A549 (cell line): Measurements from ENCODE around the gene RASSF8. TPM values are rescaled to one million over a fixed set of nuclear protein-coding genes. Genes with fewer than 3 reads are reported as not detected.

Experiments used
- ATAC-seq, 2 experiments: fragments of 200-7000 bp in 1 of 2; fragments of >200 bp in 1 of 2; cut with Nextera tagmentation in 1 of 2; cut with Tn5 transposase in 1 of 2; 3 replicates each; pipeline versions ENCODE4 v1.8.0 to v1.9.1; 2018 to 2020; ENCODE audit warnings: mild to moderate bottlenecking in 1 of 2, moderate library complexity in 1 of 2
- CTCF ChIA-PET: fragments of 300-600 bp; sonication (Branson Sonifier 250); formaldehyde crosslinking; extraction: SDS; loops from one replicate; lab custom pipeline; 2021; ENCODE audit warnings: antibody characterized with exemption, inconsistent platforms; lab: Yijun Ruan, JAX
- POLR2A ChIA-PET: fragments of 350-600 bp; formaldehyde crosslinking; extraction: SDS; loops from one replicate; lab custom pipeline; 2021; ENCODE audit warnings: antibody characterized with exemption, inconsistent platforms; lab: Yijun Ruan, JAX
- DNase-seq, 2 experiments: peaks; one replicate each; pipeline versions ENCODE4 v3.0.0 to v3.0.0-alpha.2; 2011 to 2016; ENCODE audit warnings: low read depth in 1 of 2, low spot score in 1 of 2
- FAIRE-seq: peaks from 2 replicates; lab custom pipeline; 2011; peaks lifted over from hg19 to GRCh38; lab: Jason Lieb, UNC
- H3K27ac ChIP-seq, 2 experiments: fragments of >200 bp; sonication (Bioruptor Twin); formaldehyde crosslinking; 3 replicates each; pipeline ENCODE4 v1.5.1; 2016 to 2017
- H3K4me1 ChIP-seq: fragments of >200 bp; sonication (Bioruptor Twin); formaldehyde crosslinking; 3 replicates; pipeline ENCODE4 v1.6.1; 2016
- H3K4me2 ChIP-seq: fragments of >200 bp; sonication (Bioruptor Twin); formaldehyde crosslinking; 3 replicates; pipeline ENCODE4 v1.6.1; 2016
- H3K4me3 ChIP-seq: fragments of >200 bp; sonication (Bioruptor Twin); formaldehyde crosslinking; 3 replicates; pipeline ENCODE4 v1.5.1; 2016
- H3K9me3 ChIP-seq: fragments of >200 bp; sonication (Bioruptor Twin); formaldehyde crosslinking; 3 replicates; pipeline ENCODE4 v1.6.1; 2016
- CBX8 ChIP-seq: fragments of 200-600 bp; sonication (generic); IDR thresholded peaks from 2 replicates; pipeline ENCODE4 v1.6.1; 2016
- CEBPB ChIP-seq, 2 experiments: fragments of >200 bp in 1 of 2; sonication (Bioruptor Twin) in 1 of 2; formaldehyde crosslinking in 1 of 2; IDR thresholded peaks; 2 replicates each; pipeline ENCODE4 v1.6.1; 2012 to 2016
- CHD2 ChIP-seq: fragments of 150-350 bp; IDR thresholded peaks from 2 replicates; pipeline ENCODE4 v1.6.1; 2014; ENCODE audit warnings: low read length; ENCODE audit not compliant: partially characterized antibody
- EHF ChIP-seq: fragments of 250-450 bp; sonication (Bioruptor Pico); IDR thresholded peaks from 2 replicates; pipeline ENCODE4 v1.5.0; 2020; ENCODE audit warnings: mild to moderate bottlenecking
- EHMT2 ChIP-seq: fragments of 200-600 bp; sonication (generic); IDR thresholded peaks from 2 replicates; pipeline ENCODE4 v1.6.1; 2016; ENCODE audit warnings: antibody characterized with exemption, low read depth, mild to moderate bottlenecking, moderate library complexity
- EP300 ChIP-seq, 2 experiments: fragments of >200 bp; sonication (Bioruptor Twin); formaldehyde crosslinking; IDR thresholded peaks; 2 replicates in 1 of 2; 3 replicates in 1 of 2; pipeline ENCODE4 v1.6.1; 2016 to 2017
- ESRRA ChIP-seq: fragments of 150-350 bp; IDR thresholded peaks from 2 replicates; pipeline ENCODE4 v1.6.1; 2014; ENCODE audit warnings: mild to moderate bottlenecking, low read length, borderline replicate concordance
- FOSL2 ChIP-seq, 2 experiments: fragments of 450-650 bp in 1 of 2; fragments of >200 bp in 1 of 2; sonication (Bioruptor Twin) in 1 of 2; formaldehyde crosslinking; IDR thresholded peaks; 2 replicates each; pipeline versions ENCODE4 v1.5.0 to v1.6.1; 2016 to 2020; ENCODE audit warnings: mild to moderate bottlenecking in 1 of 2, moderate library complexity in 1 of 2
- HOXB13 ChIP-seq: fragments of 250-450 bp; sonication (Bioruptor Pico); IDR thresholded peaks from 2 replicates; pipeline ENCODE4 v1.5.0; 2020; ENCODE audit warnings: low read depth, mild to moderate bottlenecking, moderate library complexity
- JUN ChIP-seq, 2 experiments: fragments of >200 bp; sonication (Bioruptor Twin); formaldehyde crosslinking; IDR thresholded peaks; 2 replicates in 1 of 2; 3 replicates in 1 of 2; pipeline ENCODE4 v1.6.1; 2016 to 2017
- MAZ ChIP-seq: fragments of 150-350 bp; IDR thresholded peaks from 2 replicates; pipeline ENCODE4 v1.6.1; 2014; ENCODE audit warnings: antibody characterized with exemption, low read depth, low read length, borderline replicate concordance
- MYC ChIP-seq: IDR thresholded peaks from 2 replicates; pipeline ENCODE4 v1.6.1; 2012; ENCODE audit warnings: mild to moderate bottlenecking, inconsistent platforms, low read length, improper control_type of control experiment, borderline replicate concordance
- NFE2L2 ChIP-seq: fragments of 150-350 bp; conservative IDR thresholded peaks from 2 replicates; pipeline ENCODE4 v1.6.1; 2014; ENCODE audit warnings: low read length
- NPAS2 ChIP-seq: fragments of 250-450 bp; sonication (Bioruptor Pico); IDR thresholded peaks from 2 replicates; pipeline ENCODE4 v1.8.0; 2022; ENCODE audit warnings: mild to moderate bottlenecking, moderate library complexity, borderline replicate concordance
- NR3C1 ChIP-seq: fragments of >200 bp; sonication (Bioruptor Twin); formaldehyde crosslinking; IDR thresholded peaks from 3 replicates; pipeline ENCODE4 v1.6.1; 2017
- POLR2A ChIP-seq: IDR thresholded peaks from 2 replicates; pipeline ENCODE4 v1.6.1; 2012; ENCODE audit warnings: mild to moderate bottlenecking, low read length
- POLR2AphosphoS2 ChIP-seq: conservative IDR thresholded peaks from 2 replicates; pipeline ENCODE4 v1.6.1; 2012; ENCODE audit warnings: low read length, improper control_type of control experiment, inconsistent platforms
- RCOR1 ChIP-seq: fragments of 150-350 bp; IDR thresholded peaks from 2 replicates; pipeline ENCODE4 v1.6.1; 2014; ENCODE audit warnings: antibody characterized with exemption, low read length, low read depth
- RFX5 ChIP-seq: fragments of 450-650 bp; IDR thresholded peaks from 2 replicates; pipeline ENCODE4 v1.7.1; 2014; ENCODE audit warnings: antibody characterized with exemption, mild to moderate bottlenecking, moderate library complexity
- RNF2 ChIP-seq: fragments of 200-600 bp; sonication (generic); IDR thresholded peaks from 2 replicates; pipeline ENCODE4 v1.6.1; 2016; ENCODE audit warnings: low read depth, mild to moderate bottlenecking, antibody characterized with exemption, moderate library complexity, borderline replicate concordance
- SREBF2 ChIP-seq: fragments of 450-650 bp; IDR thresholded peaks from 2 replicates; pipeline ENCODE4 v1.6.1; 2014; ENCODE audit warnings: mild to moderate bottlenecking, moderate library complexity
- TFCP2L1 ChIP-seq: fragments of 250-450 bp; sonication (Bioruptor Pico); IDR thresholded peaks from 2 replicates; pipeline ENCODE4 v1.5.0; 2021; ENCODE audit warnings: mild to moderate bottlenecking
- ZNF302 ChIP-seq: fragments of 250-450 bp; sonication (Bioruptor Pico); IDR thresholded peaks from 2 replicates; pipeline ENCODE4 v1.9.0; 2021; ENCODE audit warnings: inconsistent platforms, mild to moderate bottlenecking, moderate library complexity
- ZSCAN20 ChIP-seq: fragments of 250-450 bp; sonication (Bioruptor Pico); IDR thresholded peaks from 2 replicates; pipeline ENCODE4 v1.8.0; 2022; ENCODE audit warnings: mild to moderate bottlenecking, moderate library complexity
- WGBS: methylation state at CpG from one replicate; pipeline ENCODE4 v1.1.6; 2017; ENCODE audit errors: missing lambda C conversion rate; 5-methylcytosine and 5-hydroxymethylcytosine counted together
- polyA plus RNA-seq, 4 experiments: library from polyadenylated mRNA; depleted of rRNA in 3 of 4; stranded (reverse); fragments of >200 nt; fragmentation: RNase III in 1 of 4; extraction: RNeasy Plus Mini Kit Qiagen cat#74134 plus additional on column Dnase treatment in 1 of 4; gene quantifications; 2 replicates in 3 of 4; 3 replicates in 1 of 4; pipeline ENCODE4 v1.2.3, GENCODE V29; 2011 to 2017
- TF ChIP-seq, protein P1 (sequence below): fragments of >200 bp; sonication (Bioruptor Twin); formaldehyde crosslinking; IDR thresholded peaks from 3 replicates; pipeline ENCODE4 v1.5.1; 2016
- TF ChIP-seq, protein P2 (sequence below): fragments of >200 bp; sonication (Bioruptor Twin); formaldehyde crosslinking; IDR thresholded peaks from 2 replicates; pipeline ENCODE4 v1.6.1; 2016
- TF ChIP-seq, protein P3 (sequence below): IDR thresholded peaks from 2 replicates; pipeline ENCODE4 v1.6.1; 2012; ENCODE audit warnings: low read depth, borderline replicate concordance
- TF ChIP-seq, protein P4 (sequence below): fragments of 250-450 bp; sonication (Bioruptor Pico); IDR thresholded peaks from 2 replicates; pipeline ENCODE4 v1.5.0; 2020; ENCODE audit warnings: low read depth, mild to moderate bottlenecking, moderate library complexity
- TF ChIP-seq, protein P5 (sequence below): fragments of 250-450 bp; sonication (Bioruptor Pico); IDR thresholded peaks from 2 replicates; pipeline ENCODE4 v1.5.0; 2021; ENCODE audit warnings: mild to moderate bottlenecking, moderate library complexity, borderline replicate concordance

The RASSF8 gene
- polyA plus RNA-seq, 2 of the 4 experiments (the other 2 are of a cell fraction) = 5.7 to 8.7 TPM

DNA sequence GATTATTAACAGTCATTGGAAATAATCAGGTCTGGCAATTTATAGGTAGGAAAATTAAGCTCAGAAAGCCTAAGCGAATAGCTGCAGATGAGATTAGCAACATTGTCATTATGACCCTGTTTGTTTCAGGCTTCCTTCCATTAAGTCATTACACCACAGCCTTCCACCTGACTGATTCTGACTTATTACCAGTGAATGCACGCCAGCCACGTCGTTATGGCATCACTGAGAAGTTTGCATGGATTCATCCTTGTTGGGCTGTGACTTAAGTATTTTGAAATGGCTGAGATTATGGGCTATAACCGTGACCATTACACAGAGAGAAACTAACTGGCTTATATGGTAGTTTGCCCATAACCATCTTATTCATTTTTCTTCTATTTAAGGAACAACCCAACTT is 18.6 kb downstream of the RASSF8 start:
- DNase-seq (no peak), FAIRE-seq (no peak), ATAC-seq (no peak)
- H3K27ac ChIP-seq = no peak overlapping the region
- H3K9me3 ChIP-seq = no peaks in the 10 kb centered on the region
- POLR2A ChIA-PET = no interaction called here
- TF ChIP-seq EP300 (IDR thresholded peaks at IDR 0.05) (no peak), SREBF2 (no peak), POLR2A (no peak), CHD2 (no peak), ESRRA (no peak), NFE2L2 (no peak), MYC (no peak), POLR2AphosphoS2 (no peak), MAZ (no peak)
- TF ChIP-seq, protein P1, sequence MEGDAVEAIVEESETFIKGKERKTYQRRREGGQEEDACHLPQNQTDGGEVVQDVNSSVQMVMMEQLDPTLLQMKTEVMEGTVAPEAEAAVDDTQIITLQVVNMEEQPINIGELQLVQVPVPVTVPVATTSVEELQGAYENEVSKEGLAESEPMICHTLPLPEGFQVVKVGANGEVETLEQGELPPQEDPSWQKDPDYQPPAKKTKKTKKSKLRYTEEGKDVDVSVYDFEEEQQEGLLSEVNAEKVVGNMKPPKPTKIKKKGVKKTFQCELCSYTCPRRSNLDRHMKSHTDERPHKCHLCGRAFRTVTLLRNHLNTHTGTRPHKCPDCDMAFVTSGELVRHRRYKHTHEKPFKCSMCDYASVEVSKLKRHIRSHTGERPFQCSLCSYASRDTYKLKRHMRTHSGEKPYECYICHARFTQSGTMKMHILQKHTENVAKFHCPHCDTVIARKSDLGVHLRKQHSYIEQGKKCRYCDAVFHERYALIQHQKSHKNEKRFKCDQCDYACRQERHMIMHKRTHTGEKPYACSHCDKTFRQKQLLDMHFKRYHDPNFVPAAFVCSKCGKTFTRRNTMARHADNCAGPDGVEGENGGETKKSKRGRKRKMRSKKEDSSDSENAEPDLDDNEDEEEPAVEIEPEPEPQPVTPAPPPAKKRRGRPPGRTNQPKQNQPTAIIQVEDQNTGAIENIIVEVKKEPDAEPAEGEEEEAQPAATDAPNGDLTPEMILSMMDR = no peak
- no peak overlapping the region for H3K4me3 ChIP-seq
- H3K4me1 ChIP-seq = no peaks in the 10 kb centered on the region
- WGBS = 82% methylated on average over 5 of the region's 5 CpGs
- CTCF ChIA-PET = no interaction called here
- no peak overlapping the region for H3K4me2 ChIP-seq

DNA sequence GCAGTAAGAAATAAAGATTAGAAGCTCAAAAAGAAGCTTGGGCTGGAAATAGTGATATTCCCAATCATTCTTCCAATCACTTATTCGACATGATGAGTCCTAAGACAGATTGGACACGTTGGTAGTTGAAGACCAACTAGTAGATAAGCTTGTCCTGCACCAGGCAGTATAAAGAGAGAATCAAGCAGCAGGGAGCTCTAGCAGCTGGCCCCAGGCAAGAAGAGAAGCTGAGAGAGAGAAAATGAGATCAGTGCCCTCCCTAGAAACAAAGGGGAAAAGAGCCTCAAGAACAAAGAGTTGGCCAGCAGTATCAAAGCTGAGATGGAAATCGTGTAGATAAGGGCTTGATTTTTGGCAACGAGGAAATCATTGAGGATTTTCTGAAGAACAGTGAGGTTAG is 20.6 kb downstream of the RASSF8 start:
- H3K4me1 ChIP-seq = no peaks in the 10 kb centered on the region
- no peaks in the 10 kb centered on the region for H3K9me3 ChIP-seq
- DNase-seq (no peak), FAIRE-seq (no peak), ATAC-seq (no peak)
- ChIA-PET POLR2A (no interaction called here), CTCF (interaction anchor here (1.0 kb wide), 1 partner anchor 13 kb away, joined by 3 read pairs; no protein-coding TSS in a partner anchor)
- H3K4me3 ChIP-seq = no peak overlapping the region
- no peak overlapping the region for H3K27ac ChIP-seq
- TF ChIP-seq ZNF302 (no peak), NR3C1 (no peak), RFX5 (no peak), EHMT2 (no peak), MAZ (no peak), ZSCAN20 (CRISPR knock-in tag) (no peak), NPAS2 (CRISPR knock-in tag) (no peak), RCOR1 (no peak), RNF2 (no peak), NFE2L2 (no peak), CBX8 (no peak), CEBPB (IDR thresholded peaks at IDR 0.05) (no peak)
- TF ChIP-seq, protein P2, sequence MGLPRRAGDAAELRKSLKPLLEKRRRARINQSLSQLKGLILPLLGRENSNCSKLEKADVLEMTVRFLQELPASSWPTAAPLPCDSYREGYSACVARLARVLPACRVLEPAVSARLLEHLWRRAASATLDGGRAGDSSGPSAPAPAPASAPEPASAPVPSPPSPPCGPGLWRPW = no peak
- TF ChIP-seq, protein P3, sequence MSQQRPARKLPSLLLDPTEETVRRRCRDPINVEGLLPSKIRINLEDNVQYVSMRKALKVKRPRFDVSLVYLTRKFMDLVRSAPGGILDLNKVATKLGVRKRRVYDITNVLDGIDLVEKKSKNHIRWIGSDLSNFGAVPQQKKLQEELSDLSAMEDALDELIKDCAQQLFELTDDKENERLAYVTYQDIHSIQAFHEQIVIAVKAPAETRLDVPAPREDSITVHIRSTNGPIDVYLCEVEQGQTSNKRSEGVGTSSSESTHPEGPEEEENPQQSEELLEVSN = no peak
- TF ChIP-seq, protein P4, sequence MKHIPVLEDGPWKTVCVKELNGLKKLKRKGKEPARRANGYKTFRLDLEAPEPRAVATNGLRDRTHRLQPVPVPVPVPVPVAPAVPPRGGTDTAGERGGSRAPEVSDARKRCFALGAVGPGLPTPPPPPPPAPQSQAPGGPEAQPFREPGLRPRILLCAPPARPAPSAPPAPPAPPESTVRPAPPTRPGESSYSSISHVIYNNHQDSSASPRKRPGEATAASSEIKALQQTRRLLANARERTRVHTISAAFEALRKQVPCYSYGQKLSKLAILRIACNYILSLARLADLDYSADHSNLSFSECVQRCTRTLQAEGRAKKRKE (CRISPR knock-in tag) = no peak
- no peak overlapping the region for H3K4me2 ChIP-seq
- 57% methylated on average over 4 of the region's 4 CpGs for WGBS

DNA sequence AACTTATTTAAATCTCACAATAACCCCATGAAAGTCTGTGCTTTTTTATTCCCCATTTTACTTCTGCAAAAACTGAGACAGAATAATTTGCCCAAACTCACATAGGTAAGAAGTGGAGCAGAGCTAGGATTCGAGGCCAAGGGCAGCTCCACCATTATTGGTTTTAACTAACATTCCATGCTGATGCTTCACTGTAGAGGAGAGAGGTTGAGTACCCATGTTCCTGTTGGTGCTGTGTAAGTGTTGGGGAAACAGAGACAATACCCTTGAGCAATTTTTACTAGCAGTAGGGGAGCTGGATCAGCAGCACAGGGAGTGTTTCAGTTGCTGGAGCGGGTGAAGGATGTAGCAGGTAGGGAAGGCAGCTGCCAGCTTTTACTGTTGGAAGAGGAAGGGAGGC is 21.1 kb downstream of the RASSF8 start:
- Histone ChIP-seq H3K9me3 (no peaks in the 10 kb centered on the region), H3K27ac (no peak overlapping the region), H3K4me3 (no peak overlapping the region), H3K4me1 (no peaks in the 10 kb centered on the region), H3K4me2 (no peak overlapping the region)
- WGBS = 73% methylated on average over 2 of the region's 2 CpGs
- POLR2A ChIA-PET = no interaction called here
- FAIRE-seq (no peak), DNase-seq (no peak), ATAC-seq (no peak)
- TF ChIP-seq MAZ (no peak), CEBPB (IDR thresholded peaks at IDR 0.05) (no peak), TFCP2L1 (CRISPR knock-in tag) (no peak), CHD2 (no peak), EHF (CRISPR knock-in tag) (no peak), JUN (IDR thresholded peaks at IDR 0.05) (no peak), FOSL2 (IDR thresholded peaks at IDR 0.05) (no peak), FOSL2 (CRISPR knock-in tag; IDR thresholded peaks at IDR 0.05) (no peak), CBX8 (no peak), HOXB13 (CRISPR knock-in tag) (no peak)
- TF ChIP-seq, protein P5, sequence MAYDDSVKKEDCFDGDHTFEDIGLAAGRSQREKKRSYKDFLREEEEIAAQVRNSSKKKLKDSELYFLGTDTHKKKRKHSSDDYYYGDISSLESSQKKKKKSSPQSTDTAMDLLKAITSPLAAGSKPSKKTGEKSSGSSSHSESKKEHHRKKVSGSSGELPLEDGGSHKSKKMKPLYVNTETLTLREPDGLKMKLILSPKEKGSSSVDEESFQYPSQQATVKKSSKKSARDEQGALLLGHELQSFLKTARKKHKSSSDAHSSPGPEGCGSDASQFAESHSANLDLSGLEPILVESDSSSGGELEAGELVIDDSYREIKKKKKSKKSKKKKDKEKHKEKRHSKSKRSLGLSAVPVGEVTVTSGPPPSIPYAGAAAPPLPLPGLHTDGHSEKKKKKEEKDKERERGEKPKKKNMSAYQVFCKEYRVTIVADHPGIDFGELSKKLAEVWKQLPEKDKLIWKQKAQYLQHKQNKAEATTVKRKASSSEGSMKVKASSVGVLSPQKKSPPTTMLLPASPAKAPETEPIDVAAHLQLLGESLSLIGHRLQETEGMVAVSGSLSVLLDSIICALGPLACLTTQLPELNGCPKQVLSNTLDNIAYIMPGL (CRISPR knock-in tag) = no peak
- CTCF ChIA-PET = interaction anchor here (1.0 kb wide), 1 partner anchor 12 kb away, joined by 3 read pairs; no protein-coding TSS in a partner anchor
